ENCODE data around the gene GPBP1.
"Not testable (repeated sequence)": the region's sequence is repeated elsewhere in the genome, so short reads cannot be mapped to it uniquely, and the experiment has no call there.

Gene GPBP1

DNA sequence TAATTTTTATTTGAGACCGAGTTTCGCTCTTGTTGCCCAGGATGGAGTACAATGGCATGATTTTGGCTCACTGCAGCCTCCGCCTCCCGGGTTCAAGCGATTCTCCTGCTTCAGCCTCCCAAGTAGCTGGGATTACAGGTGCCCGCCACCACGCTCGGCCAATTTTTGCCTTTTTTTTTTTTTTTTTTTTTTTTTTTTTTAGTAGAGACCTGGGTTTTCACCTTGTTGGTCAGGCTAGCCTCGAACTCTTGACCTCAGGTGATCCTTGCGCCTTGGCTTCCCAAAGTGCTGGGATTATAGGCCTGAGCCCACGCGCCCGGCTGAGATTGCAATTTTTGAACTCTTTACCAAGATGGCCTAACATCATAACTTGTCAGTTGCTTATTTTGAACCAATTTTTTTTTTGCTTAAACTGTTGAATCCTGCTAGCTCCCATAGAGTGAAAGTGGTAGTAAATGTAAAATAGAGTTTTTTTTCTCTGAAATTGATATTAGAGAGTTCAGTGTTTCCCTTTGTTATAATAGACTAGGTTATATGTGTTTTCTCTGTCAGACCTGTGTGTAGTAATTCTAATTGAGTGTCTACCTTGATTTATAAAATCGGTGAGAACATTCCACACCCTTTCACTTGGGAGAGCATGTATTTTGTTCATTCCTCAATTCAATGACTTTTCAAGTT lies 3.8 kb downstream of the GPBP1 start:
- no peak for FAIRE-seq

DNA sequence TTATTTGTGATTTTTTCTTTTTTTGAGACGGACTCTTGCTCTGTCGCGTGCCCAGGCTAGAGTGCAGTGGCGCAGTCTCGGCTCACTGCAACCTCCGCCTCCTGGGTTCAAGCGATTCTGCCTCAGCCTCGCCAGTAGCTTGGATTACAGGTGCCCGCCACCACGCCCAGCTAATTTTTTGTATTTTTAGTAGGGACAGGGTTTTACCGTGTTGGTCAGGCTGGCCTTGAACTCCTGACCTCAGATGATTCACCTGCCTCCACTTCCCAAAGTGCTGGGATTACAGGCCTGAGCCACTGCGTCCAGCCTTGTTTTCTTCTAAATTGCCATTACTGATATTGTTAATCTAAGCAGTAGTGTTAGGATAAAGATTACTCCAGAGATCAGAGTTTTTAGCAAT lies 4.4 kb downstream of the GPBP1 start:
- FAIRE-seq: not testable (repeated sequence)

DNA sequence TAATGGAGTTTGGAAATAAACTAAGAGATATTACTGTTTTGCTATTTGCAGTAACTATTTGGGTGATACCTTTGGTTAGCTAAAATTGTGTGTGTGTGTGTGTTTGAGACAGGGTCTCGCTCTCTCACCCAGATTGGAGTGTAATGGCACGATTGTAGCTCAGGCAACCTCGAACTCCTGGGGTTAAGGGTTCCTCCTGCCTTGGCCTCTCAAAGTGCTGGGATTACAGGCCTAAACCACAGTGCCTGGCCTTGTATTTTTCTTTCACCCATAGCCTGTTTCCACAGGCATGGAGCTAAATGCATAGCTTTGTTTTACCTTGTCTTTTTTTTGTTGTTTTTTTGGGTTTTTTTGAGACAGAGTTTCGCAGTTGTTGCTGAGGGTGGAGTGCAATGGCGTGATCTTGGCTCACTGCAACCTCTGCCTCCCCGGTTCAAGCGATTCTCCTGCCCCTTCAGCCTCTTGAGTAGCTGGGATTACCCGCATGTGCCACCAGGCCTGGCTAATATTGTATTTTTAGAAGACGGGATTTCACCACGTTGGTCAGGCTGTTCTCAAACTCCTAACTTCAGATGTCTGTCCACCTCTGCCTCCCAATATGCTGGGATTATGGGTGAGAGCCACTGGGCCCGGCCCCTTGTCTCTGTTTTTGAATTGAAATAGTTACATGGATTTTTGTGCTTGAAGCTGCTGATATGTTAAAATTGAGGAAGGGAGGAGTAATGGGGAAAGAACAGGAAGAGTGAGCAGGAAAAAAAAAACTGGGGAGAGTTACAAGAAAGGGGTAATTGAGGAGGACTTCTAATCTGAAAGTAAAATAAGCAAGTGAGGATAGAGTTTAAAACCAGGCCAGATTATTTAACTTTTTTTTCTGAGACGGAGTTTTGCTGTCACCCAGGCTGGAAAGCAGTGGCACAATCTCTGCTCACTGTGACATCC lies 5.7 kb downstream of the GPBP1 start:
- FAIRE-seq: no peak

DNA sequence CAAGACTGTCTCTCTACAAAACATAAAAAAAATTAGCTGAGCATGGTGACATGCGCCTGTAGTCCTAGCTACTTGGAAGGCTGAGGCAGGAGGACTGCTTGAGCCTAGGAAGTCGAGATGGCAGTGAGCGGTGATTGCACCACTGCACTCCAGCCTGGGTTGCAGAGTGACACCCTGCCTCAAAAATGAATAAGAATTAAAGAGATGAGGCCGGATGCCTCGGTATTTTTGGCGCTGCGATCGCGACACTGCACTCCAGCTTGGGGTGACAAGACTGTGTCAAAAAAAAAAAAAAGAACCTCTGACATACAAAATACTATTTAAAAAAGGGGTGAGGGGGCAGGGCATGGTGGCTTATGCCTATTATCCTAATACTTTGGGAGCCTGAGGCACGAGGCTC lies 7.3 kb downstream of the GPBP1 start:
- FAIRE-seq: no peak

DNA sequence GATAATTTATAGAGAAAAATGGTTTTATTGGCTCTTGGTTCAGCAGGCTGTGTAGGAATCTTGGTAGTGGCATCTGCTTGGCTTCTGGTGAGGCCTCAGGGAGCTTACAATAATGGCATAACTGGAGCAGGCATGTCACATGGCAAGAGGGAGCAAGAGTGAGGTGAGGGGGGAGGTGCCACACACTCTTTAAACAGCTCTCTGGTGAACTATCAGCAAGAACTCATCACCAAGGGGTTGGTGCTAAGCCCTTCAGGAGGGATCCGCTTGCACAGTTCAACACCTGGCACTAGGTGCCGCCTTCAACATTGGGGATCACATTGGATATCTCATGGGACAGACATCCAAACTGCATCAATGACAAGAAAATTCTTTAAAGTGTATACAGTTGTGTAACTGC lies 10.5 kb downstream of the GPBP1 start:
- FAIRE-seq: no peak

DNA sequence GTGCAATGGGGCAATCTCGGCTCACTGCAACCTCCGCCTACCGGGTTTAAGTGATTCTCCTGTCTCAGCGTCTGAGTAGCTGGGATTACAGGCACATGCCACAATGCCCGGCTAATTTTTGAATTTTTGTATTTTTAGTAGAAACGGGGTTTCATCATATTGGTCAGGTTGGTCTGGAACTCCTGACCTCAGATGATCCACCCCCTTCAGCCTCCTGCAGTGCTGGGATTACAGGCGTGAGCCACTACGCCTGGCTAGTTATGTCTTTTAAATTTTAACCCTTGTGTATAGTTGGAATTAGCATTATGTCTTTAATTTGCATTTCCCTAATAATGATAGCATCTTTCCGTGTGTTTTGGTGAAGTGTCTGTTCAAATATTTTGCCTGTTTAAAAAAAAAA lies 11.5 kb downstream of the GPBP1 start:
- no peak for FAIRE-seq

DNA sequence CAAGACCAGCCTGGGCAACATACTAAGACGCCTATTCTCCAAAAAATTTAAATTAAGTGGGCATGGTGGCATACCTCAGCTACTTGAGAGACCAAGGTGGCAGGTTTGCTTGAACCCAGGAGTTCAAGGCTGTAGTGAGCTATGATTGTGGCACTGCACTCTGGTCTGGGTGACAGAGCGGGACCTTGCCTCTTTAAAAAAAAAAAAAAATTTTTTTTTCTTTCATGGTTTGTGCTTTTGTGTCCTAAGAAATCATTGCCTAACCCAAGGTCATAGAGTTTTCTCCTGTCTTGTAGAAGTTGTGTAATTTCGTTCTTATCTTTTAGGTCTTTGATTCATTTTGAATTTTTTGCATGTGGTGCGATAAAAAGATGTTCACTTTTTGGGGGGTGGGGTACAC lies 12.3 kb downstream of the GPBP1 start:
- FAIRE-seq: no peak

DNA sequence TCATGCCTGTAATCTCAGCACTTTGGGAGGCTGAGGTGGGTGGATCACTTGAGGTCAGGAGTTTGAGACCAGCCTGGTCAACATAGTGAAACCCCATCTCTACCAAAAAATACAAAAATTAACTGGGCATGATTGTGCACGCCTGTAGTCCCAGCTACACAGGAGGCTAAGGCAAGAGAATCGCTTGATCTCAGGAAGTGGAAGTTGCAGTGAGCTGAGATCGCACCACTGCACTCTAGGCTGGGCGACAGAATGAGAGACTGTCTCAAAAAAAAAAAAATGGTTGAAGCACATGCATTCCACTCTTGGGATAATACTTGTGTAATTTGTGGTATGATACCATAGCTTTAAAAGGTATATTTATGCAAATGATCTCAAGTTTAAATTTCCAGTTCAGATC lies 14.1 kb downstream of the GPBP1 start:
- not testable (repeated sequence) for FAIRE-seq

DNA sequence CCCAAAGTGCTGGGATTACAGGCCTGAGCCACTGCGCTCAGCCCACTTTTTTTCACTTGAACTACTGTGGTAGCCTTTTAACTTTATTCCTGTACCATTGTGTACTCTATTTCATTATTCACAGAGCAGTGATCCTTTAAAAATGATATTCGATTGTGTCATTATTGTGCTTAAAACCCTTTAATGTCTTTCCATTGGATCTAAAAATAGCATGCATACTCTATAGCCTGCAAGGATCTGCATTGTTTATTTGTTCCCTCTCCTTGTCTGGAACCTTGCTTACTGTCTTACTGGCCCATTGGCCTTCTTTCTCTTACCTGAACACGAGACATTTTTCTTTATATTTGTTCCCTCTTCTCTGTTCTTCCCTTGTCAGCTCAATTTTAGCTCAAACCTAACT lies 15.7 kb downstream of the GPBP1 start:
- no peak for FAIRE-seq

DNA sequence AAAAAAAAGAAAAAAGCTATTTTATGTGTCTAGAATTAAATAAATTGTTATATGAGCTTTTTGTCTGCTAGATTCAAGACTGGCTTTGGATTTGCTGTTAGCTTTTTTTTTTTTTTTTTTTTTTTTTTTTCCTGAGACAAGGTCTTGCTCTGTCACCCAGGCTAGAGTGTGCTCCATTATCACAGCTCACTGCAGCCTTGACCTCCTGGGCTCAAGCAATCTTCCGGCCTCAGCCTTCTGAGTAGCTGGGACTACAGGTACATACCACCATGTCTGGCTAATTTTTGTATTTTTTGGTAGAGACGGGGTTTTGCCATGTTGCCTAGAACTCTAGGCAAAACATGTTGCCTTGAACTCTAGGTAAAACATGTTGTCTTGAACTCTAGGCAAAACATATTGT lies 16.7 kb downstream of the GPBP1 start:
- no peak for FAIRE-seq

DNA sequence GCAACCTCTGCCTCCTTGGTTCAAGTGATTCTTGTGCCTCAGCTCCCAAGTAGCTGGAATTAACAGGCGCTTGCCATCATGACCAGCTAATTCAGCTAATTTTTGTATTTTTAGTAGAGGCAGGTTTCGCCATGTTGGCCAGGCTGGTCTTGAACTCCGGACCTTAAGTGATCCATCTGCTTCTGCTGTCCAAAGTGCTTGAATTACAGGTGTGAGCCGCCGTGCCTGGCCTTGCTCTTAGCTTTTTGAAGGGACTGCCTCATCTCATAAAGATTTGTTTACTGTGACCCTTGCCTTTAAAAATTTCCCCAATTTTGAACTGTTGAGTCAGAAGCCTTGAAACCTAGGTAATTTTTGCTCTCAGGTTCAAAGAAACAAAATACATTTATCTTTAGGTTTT lies 17.3 kb downstream of the GPBP1 start:
- FAIRE-seq: no peak

DNA sequence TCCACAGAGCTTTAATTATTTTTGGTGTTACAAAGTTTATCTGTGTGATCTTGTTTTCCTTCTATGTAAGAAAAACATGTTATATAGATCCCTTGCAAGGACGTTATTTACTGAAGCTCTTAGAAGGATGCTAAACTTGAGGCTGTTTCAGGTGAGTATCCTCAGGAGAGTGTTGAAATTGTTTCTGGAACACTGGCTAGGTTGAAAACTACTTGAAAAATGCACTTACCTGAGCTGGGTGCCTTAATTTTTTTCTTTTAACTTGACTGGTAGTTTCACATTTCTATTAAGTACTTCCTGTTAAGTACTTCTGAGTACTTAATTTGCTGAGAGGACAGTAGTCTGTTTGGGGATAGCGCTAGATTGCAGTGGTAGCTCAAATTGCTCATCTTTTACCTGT lies 18.1 kb downstream of the GPBP1 start:
- FAIRE-seq: no peak

DNA sequence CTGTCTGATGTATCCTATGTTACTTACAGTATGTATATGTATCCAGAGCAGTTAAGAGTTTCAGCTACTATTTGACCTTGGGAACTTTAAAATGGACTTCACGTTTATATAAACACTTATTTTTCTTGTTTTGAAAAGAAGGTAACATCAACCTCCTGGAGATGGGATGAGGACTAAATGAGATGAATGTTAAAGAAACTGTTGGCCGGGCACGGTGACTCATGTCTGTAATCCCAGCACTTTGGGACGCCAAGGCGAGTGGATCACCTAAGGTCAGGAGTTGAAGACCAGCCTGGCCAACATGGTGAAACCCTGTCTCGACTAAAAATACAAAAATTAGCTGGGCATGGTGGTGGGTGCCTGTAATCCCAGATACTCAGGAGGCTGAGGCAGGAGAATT lies 19.0 kb downstream of the GPBP1 start:
- not testable (repeated sequence) for FAIRE-seq

DNA sequence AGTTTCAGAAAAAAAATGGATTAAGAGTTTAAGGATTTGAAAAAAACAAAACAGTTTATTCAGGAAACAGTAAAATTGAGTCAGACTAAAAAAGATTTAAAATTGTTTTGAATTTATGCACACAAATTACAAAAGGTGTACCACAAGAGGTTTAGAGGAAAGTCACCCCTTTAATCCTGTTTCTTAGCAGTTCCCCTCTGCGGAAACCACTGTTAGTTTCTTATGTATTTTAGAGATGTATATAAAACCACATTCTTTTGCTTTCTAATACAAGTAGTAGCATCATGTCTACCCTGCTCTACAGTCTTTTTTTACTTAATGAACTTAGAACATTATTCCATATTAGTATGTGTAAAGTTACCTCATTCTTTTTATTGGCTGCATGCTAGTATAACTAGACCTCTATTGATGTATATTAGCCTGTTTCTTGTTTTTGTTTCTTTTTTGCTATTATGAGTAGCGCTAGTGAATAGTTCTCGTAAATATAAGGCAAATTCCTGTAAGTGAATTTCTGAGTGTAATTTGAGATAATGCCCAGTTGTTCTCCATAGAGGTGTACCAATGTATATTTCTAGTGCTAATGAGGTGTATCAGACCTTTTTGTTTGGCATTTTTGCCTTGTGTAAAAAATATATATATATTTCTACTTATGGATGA lies 20.0 kb downstream of the GPBP1 start:
- no peak for FAIRE-seq

DNA sequence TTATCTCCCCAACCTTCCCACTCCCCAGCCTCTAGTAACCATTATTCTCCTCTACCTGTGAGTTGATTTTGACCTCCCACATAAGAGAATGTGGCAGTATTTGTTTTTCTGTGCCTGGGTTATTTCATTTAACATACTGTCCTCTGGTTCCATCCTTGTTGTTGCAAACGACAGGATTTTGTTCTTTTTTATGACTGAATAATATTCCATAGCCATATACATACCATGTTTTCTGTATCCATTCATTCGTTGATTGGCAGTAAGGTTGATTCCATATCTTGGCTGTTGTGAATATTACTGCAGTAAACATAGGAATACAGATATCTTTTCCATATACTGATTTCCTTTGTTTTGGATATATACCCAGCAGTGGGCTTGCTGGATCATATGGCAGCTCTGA lies 20.8 kb downstream of the GPBP1 start:
- no peak for FAIRE-seq

DNA sequence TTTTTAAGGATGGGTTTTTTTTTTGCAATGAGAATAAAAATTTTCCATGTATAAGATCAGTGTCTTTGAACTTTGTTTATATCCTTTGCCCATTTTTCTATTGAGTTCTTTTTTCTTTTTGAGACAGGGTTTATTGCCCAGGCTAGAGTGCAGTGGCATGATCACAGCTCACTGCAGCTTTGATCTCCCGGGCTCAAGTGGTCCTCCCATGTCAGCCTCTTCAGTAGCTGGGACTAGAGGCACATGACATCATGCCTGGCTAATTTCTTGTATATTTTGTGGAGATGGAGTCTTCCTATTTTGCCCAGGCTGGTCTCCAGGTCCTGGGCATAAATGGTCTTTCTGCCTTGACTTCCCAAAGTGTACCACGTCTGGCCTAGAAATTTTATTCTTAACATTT lies 21.2 kb downstream of the GPBP1 start:
- no peak for FAIRE-seq

DNA sequence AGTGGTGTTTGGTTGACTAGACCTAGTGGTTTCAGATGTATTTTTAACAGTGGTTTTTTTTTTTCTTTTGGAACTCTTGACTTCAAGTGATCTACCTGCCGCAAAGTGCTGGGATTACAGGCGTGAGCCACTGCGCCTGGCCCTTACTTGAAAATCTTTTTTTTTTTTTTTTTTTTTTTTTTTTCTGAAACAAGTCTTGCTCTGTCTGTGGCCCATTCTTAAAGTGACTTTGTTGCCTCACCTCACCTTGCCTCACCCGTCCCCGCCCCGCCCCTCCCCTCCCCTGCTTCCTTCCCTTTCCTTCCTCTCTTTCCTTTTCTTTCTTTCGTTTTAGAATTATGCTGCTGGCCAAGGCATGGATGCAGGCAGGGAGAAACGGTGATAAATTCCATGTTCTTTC lies 26.0 kb downstream of the GPBP1 start:
- FAIRE-seq: no peak

DNA sequence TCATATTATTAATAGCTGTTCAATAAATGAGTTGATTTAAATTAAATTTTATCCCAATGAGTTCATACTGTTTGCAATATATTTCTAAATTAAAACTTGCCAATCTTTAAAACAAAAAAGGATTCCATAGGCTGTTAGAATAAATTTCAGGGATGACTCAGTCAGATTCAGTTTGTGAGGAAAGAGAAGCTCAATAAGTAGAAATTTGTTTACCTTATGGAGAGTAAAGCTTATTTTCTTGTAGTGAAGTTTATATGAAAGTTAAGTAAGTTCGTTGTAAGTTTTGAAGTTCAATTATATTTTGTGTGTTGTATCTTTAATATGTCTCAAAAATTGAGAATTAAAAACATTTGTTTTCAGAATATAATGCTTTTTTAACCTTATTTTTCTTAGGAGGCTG lies 29.0 kb downstream of the GPBP1 start:
- no peak for FAIRE-seq

DNA sequence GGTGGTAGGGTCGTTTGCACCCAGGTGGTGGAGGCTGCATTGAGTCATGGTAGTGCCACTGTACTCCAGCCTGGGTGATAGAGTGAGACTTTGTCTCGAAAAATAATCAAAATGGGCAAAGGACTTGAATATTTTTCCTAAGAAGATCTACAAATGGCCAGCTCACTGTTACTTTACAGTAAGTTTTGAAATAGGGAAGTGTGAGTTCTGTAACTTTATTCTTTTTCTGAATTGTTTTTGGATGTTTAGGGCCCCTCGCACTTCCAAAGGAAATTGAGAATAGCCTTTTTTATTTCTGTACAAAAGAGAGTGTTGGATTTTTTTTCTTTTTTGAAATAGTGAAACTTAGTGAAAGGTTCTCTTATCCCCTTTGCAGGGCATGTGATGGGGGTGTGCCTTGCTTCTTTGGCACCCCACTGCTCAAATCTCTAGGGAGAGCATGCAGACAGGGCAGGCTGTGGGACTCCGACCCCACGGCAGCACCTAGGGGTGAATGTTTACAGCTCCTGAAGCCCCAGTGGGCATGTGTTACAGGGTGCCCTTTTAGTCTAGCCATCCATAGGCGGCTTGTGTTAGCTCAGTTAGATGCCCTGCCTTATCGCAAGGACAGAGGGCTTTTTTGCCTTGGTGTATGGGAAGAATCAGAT lies 33.3 kb downstream of the GPBP1 start:
- no peak for FAIRE-seq

DNA sequence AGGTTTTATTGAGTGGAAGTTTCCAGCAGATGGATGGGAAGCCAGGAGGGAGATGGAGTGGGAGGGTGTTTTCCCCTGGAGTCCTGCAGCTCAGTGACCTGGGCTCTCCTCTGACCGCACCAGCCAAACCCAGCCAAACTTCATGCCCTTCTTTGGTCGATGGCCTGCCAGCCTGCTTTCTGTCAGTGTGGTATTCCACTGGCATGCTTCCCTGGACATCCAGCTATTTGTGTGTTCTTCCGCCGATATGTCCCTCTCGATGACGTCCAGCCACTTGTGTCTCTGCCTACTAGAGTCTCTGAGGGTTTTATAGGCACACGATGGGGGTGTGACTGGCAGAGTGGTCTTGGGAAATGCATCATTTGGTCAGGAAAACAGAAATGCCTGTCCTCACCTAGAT lies 33.8 kb downstream of the GPBP1 start:
- FAIRE-seq: no peak

DNA sequence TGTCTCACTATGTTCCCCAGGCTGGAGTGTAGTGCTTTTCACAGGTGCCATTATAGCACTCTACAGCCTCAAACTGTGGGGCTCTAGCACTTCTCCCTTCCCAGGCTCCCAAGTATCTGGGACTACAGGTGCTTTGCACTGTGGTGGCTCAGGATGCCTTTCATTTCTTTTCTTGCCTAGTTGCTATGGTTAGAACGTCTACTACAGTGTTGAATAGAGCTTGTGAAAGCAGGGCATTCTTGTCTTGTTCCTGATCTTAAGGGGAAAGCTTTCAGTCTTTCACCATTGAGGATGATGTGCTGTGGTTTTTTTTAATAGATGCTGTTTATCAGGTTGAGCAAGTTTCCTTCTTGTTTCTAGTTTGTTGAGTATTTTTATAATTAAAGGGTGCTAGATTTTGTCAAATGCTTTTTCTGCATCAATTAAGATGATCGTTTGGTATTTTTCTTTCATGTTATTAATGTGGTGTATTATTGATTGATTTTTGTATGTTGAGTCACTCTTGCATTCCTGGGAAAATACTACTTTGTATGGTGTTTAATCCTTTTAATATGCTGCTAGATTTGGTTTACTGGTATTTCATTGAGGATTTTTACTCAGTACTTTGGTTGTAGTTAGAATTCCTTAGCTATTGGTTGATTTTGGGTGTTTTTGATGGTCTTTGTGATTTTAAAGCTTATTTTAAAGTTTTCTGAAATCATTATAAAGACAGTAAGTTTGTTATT lies 35.6 kb downstream of the GPBP1 start:
- no peak for FAIRE-seq

DNA sequence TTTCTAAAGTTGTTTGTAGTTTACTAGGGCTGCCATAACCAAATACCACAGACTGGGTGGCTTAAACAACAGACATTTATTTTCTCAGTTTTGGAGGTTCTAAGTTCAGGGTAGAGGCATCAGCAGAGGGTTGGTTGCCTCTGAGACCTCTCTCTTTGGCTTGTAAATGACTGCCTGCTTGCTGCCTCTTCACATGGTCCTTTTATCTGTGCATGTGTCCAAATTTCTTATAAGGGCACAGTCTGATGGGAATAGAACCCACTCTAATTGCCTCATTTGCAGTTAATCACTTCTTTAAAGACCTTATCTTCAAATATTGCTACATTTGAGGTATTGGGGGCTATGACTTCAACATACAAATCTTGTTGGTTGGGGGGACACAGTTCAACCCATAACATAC lies 36.8 kb downstream of the GPBP1 start:
- FAIRE-seq: no peak

DNA sequence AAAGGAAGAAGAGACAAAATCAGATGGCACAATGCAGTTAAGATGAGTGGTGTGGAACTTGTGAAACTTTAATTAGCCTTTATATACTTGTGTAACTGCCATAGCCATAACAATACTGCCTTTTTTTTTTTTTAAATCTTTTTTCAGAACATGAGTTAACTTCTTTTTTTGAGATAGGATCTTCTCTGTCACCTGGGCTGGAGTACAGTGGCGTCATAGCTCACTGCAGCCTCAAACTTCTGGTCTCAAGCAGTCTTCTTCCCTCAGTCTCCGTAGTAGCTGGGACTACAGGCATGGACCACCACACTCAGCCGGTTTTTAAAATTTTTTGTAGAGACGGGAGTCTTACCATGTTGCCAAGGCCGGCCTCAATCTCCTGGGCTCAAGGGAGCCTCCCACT lies 37.2 kb downstream of the GPBP1 start:
- no peak for FAIRE-seq
